Measurements from ENCODE around the gene RIC8B.

RIC8B gene

DNA sequence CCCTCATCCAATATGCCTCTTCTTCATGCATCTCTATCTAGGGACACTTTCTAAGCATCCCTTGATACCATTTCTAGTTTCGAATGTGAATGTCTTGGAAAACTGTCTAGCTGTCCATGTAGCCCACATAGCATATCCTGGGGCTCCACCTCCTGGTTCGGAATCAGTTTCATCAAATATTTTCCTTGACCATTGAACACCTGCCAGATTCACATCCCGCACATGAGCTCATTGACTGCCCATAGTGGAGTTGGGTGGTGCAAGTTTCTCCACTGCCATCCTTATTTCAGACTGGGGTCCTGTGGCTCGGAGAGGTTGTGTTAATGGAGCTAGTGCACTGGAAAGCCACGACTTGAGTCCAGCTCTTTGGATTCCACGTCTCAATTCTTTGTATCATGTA lies 122.6 kb downstream of the RIC8B start:
- TF ChIP-seq FOXP2 (optimal IDR thresholded peaks at IDR 0.05; ENCODE audit: borderline replicate concordance, extremely low read depth, extremely low read length, insufficient read depth) (no peak), TAF1 (IDR thresholded peaks at IDR 0.05; ENCODE audit: borderline replicate concordance, insufficient read depth, low read length) (no peak), POLR2AphosphoS5 (IDR thresholded peaks at IDR 0.05; ENCODE audit: low read depth, low read length) (no peak), SIN3A (IDR thresholded peaks at IDR 0.05; ENCODE audit: borderline replicate concordance, insufficient read depth, low read length) (no peak)
- TF ChIP-seq, protein P1, sequence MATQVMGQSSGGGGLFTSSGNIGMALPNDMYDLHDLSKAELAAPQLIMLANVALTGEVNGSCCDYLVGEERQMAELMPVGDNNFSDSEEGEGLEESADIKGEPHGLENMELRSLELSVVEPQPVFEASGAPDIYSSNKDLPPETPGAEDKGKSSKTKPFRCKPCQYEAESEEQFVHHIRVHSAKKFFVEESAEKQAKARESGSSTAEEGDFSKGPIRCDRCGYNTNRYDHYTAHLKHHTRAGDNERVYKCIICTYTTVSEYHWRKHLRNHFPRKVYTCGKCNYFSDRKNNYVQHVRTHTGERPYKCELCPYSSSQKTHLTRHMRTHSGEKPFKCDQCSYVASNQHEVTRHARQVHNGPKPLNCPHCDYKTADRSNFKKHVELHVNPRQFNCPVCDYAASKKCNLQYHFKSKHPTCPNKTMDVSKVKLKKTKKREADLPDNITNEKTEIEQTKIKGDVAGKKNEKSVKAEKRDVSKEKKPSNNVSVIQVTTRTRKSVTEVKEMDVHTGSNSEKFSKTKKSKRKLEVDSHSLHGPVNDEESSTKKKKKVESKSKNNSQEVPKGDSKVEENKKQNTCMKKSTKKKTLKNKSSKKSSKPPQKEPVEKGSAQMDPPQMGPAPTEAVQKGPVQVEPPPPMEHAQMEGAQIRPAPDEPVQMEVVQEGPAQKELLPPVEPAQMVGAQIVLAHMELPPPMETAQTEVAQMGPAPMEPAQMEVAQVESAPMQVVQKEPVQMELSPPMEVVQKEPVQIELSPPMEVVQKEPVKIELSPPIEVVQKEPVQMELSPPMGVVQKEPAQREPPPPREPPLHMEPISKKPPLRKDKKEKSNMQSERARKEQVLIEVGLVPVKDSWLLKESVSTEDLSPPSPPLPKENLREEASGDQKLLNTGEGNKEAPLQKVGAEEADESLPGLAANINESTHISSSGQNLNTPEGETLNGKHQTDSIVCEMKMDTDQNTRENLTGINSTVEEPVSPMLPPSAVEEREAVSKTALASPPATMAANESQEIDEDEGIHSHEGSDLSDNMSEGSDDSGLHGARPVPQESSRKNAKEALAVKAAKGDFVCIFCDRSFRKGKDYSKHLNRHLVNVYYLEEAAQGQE (IDR thresholded peaks at IDR 0.05; ENCODE audit: insufficient read depth in 1 of 2, low read depth in 2 of 2, low read length in 2 of 2) = no peak

DNA sequence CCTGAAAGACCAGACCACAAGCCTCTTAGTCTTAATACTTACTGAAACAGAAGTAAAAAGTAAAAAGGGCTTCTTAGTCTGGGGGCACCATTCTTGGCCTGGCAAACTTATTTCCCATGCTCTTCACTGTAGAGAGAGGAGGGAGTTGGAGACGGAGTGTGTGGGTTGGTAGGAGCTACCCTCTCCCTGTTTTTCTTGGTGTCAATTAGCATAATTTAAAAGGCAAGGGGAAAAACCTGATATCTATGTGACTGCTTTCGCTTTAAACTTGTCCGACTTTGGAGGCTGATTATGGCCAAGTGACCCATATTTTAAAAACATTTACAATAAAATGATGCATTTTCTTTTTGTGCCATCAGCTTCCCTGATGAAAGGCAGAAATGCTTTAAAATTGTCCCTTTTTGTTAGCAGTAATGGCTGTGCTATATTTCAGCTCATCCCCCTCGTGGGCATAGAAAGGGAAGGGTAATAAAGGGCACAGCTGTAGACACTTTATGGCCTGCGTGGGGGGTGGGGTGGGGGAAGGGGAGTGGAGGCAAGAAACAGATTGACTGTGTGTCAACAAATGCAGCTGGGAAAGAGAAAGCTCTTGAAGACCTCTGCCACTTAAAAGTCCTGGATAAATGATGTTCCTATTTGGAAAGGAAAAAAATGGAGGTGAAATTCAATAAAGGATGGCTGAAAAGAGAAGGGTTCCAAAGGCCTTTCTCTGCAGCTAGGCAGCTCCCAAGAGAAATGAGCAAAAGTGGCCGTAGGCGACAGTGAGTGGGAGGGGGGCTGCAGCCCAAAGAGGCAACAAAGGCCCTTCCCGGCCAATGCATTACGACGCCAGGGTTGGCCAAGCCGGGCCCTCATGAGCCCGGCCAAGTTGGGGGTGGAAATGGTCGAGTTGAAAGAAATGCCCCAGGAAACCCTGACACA lies 123.8 kb downstream of the RIC8B start:
- TF ChIP-seq POLR2AphosphoS5 (IDR thresholded peaks at IDR 0.05; ENCODE audit: low read depth, low read length) (no peak), SIN3A (IDR thresholded peaks at IDR 0.05; ENCODE audit: borderline replicate concordance, insufficient read depth, low read length) (no peak), TAF1 (IDR thresholded peaks at IDR 0.05; ENCODE audit: borderline replicate concordance, insufficient read depth, low read length) (no peak)
- TF ChIP-seq, protein P1 (IDR thresholded peaks at IDR 0.05; ENCODE audit: insufficient read depth in 1 of 2, low read depth in 2 of 2, low read length in 2 of 2) = no peak

DNA sequence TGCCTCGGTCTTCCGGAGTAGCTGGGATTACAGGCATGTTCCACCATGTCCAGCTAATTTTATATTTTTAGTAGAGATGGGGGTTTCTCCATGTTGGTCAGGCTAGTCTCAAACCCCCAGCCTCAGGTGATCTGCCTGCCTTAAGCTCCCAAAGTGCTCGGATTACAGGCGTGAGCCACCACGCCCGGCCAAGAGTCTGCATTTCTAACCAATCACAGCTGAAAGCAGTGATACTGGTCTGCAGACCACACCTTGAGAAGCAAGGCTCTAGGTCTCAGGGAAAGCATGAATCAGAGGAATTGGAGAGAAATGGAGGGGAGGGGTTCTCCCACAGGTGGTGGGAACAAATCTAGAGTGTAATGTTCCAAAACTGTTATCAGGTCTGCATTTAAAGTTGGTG lies 126.1 kb downstream of the RIC8B start:
- TF ChIP-seq FOXP2 (optimal IDR thresholded peaks at IDR 0.05; ENCODE audit: borderline replicate concordance, extremely low read depth, extremely low read length, insufficient read depth) (no peak), SIN3A (IDR thresholded peaks at IDR 0.05; ENCODE audit: borderline replicate concordance, insufficient read depth, low read length) (no peak), POLR2AphosphoS5 (IDR thresholded peaks at IDR 0.05; ENCODE audit: low read depth, low read length) (no peak)

DNA sequence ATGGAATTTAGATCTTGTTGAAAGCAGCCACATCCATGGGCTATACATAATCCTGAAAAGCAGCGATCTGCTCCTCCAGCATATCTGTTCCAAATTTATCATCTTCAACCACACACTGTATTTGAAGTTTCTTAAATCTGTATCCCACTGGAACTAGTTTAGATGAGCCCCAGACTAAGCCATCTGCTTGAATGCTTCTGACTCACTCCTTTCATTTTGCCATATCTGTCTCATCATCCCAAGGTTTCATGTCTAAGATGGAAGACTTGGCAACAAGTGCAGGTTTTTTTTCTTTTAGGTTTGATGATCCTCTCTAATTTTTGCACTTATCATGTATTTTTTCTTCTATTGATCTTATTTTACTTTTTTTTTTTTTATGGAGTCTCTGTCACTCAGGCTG lies 126.8 kb downstream of the RIC8B start:
- TF ChIP-seq, protein P1 (IDR thresholded peaks at IDR 0.05; ENCODE audit: insufficient read depth in 1 of 2, low read depth in 2 of 2, low read length in 2 of 2) = no peak
- TF ChIP-seq FOXP2 (optimal IDR thresholded peaks at IDR 0.05; ENCODE audit: borderline replicate concordance, extremely low read depth, extremely low read length, insufficient read depth) (no peak), POLR2AphosphoS5 (IDR thresholded peaks at IDR 0.05; ENCODE audit: low read depth, low read length) (no peak)

DNA sequence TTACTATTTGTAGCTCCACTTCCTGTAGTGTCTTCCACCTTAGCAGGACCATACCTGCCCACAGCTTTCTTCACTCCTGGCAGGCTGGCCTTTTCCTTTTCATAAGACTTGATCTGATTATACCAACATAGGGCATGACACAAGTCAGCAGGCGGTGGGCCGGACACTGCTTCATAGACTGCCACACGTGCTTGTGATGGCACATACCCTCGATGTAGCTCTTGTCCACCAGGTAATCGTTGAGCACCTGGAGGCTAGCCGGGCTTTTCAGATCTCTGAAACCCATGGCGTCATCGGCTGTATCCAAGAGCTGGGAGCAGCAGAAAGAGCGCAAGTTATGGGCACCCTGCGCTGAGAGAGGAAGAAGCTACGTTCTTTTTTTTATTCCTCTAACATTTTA lies 127.6 kb downstream of the RIC8B start:
- TF ChIP-seq FOXP2 (optimal IDR thresholded peaks at IDR 0.05; ENCODE audit: borderline replicate concordance, extremely low read depth, extremely low read length, insufficient read depth) (no peak), SIN3A (IDR thresholded peaks at IDR 0.05; ENCODE audit: borderline replicate concordance, insufficient read depth, low read length) (no peak), TAF1 (IDR thresholded peaks at IDR 0.05; ENCODE audit: borderline replicate concordance, insufficient read depth, low read length) (no peak), POLR2AphosphoS5 (IDR thresholded peaks at IDR 0.05; ENCODE audit: low read depth, low read length) (no peak)
- TF ChIP-seq, protein P1 (IDR thresholded peaks at IDR 0.05; ENCODE audit: insufficient read depth in 1 of 2, low read depth in 2 of 2, low read length in 2 of 2) = no peak
